A549 (cell line): ENCODE data around the gene EMD. TPM values are rescaled to one million over a fixed set of nuclear protein-coding genes. Genes with fewer than 3 reads are reported as not detected.

Experiments
- ATAC-seq, 2 experiments: fragments of 200-7000 bp in 1 of 2; fragments of >200 bp in 1 of 2; cut with Nextera tagmentation in 1 of 2; cut with Tn5 transposase in 1 of 2; 3 replicates each; pipeline versions ENCODE4 v1.8.0 to v1.9.1; 2018 to 2020; ENCODE audit warnings: mild to moderate bottlenecking in 1 of 2, moderate library complexity in 1 of 2
- CTCF ChIA-PET: fragments of 300-600 bp; sonication (Branson Sonifier 250); formaldehyde crosslinking; extraction: SDS; loops from one replicate; lab custom pipeline; 2021; ENCODE audit warnings: antibody characterized with exemption, inconsistent platforms; lab: Yijun Ruan, JAX
- POLR2A ChIA-PET: fragments of 350-600 bp; formaldehyde crosslinking; extraction: SDS; loops from one replicate; lab custom pipeline; 2021; ENCODE audit warnings: antibody characterized with exemption, inconsistent platforms; lab: Yijun Ruan, JAX
- DNase-seq, 2 experiments: peaks; one replicate each; pipeline versions ENCODE4 v3.0.0 to v3.0.0-alpha.2; 2011 to 2016; ENCODE audit warnings: low read depth in 1 of 2, low spot score in 1 of 2
- FAIRE-seq: peaks from 2 replicates; lab custom pipeline; 2011; peaks lifted over from hg19 to GRCh38; lab: Jason Lieb, UNC
- H3K27ac ChIP-seq, 2 experiments: fragments of >200 bp; sonication (Bioruptor Twin); formaldehyde crosslinking; 3 replicates each; pipeline ENCODE4 v1.5.1; 2016 to 2017
- H3K4me1 ChIP-seq: fragments of >200 bp; sonication (Bioruptor Twin); formaldehyde crosslinking; 3 replicates; pipeline ENCODE4 v1.6.1; 2016
- H3K4me2 ChIP-seq: fragments of >200 bp; sonication (Bioruptor Twin); formaldehyde crosslinking; 3 replicates; pipeline ENCODE4 v1.6.1; 2016
- H3K4me3 ChIP-seq: fragments of >200 bp; sonication (Bioruptor Twin); formaldehyde crosslinking; 3 replicates; pipeline ENCODE4 v1.5.1; 2016
- H3K9me3 ChIP-seq: fragments of >200 bp; sonication (Bioruptor Twin); formaldehyde crosslinking; 3 replicates; pipeline ENCODE4 v1.6.1; 2016
- ATOH8 ChIP-seq: fragments of 250-450 bp; sonication (Bioruptor Pico); IDR thresholded peaks from 2 replicates; pipeline ENCODE4 v1.5.0; 2020; ENCODE audit warnings: low read depth, mild to moderate bottlenecking, moderate library complexity
- ELK1 ChIP-seq: fragments of 150-350 bp; IDR thresholded peaks from 2 replicates; pipeline ENCODE4 v1.6.1; 2014; ENCODE audit warnings: low read depth, mild to moderate bottlenecking, low read length
- ESRRA ChIP-seq: fragments of 150-350 bp; IDR thresholded peaks from 2 replicates; pipeline ENCODE4 v1.6.1; 2014; ENCODE audit warnings: mild to moderate bottlenecking, low read length, borderline replicate concordance
- FOSB ChIP-seq: fragments of 250-450 bp; sonication (Bioruptor Pico); IDR thresholded peaks from 2 replicates; pipeline ENCODE4 v1.5.0; 2020; ENCODE audit warnings: mild to moderate bottlenecking, moderate library complexity
- FOSL2 ChIP-seq, 2 experiments: fragments of 450-650 bp in 1 of 2; fragments of >200 bp in 1 of 2; sonication (Bioruptor Twin) in 1 of 2; formaldehyde crosslinking; IDR thresholded peaks; 2 replicates each; pipeline versions ENCODE4 v1.5.0 to v1.6.1; 2016 to 2020; ENCODE audit warnings: mild to moderate bottlenecking in 1 of 2, moderate library complexity in 1 of 2
- FOXS1 ChIP-seq: fragments of 250-450 bp; sonication (Bioruptor Pico); IDR thresholded peaks from 2 replicates; pipeline ENCODE4 v1.5.0; 2020; ENCODE audit warnings: mild to moderate bottlenecking, moderate library complexity
- HOXA7 ChIP-seq: fragments of 250-450 bp; sonication (Bioruptor Pico); IDR thresholded peaks from 2 replicates; pipeline ENCODE4 v1.5.0; 2020; ENCODE audit warnings: mild to moderate bottlenecking, moderate library complexity
- HOXB5 ChIP-seq: fragments of 250-450 bp; sonication (Bioruptor Pico); IDR thresholded peaks from 2 replicates; pipeline ENCODE4 v1.5.0; 2020; ENCODE audit warnings: mild to moderate bottlenecking, moderate library complexity
- KDM1A ChIP-seq: fragments of 200-600 bp; sonication (generic); IDR thresholded peaks from 2 replicates; pipeline ENCODE4 v1.6.1; 2016; ENCODE audit warnings: low read depth, mild to moderate bottlenecking
- MAX ChIP-seq: IDR thresholded peaks from 2 replicates; pipeline ENCODE4 v1.6.1; 2012
- MAZ ChIP-seq: fragments of 150-350 bp; IDR thresholded peaks from 2 replicates; pipeline ENCODE4 v1.6.1; 2014; ENCODE audit warnings: antibody characterized with exemption, low read depth, low read length, borderline replicate concordance
- PHF8 ChIP-seq: fragments of 200-600 bp; sonication (generic); IDR thresholded peaks from 2 replicates; pipeline ENCODE4 v1.6.1; 2016; ENCODE audit warnings: low read depth, mild to moderate bottlenecking, antibody characterized with exemption, moderate library complexity, borderline replicate concordance
- RAD21 ChIP-seq, 2 experiments: fragments of >200 bp in 1 of 2; sonication (Bioruptor Twin) in 1 of 2; formaldehyde crosslinking in 1 of 2; IDR thresholded peaks in 1 of 2; conservative IDR thresholded peaks in 1 of 2; 2 replicates in 1 of 2; 3 replicates in 1 of 2; pipeline ENCODE4 v1.6.1; 2012 to 2018; ENCODE audit warnings: inconsistent platforms in 1 of 2
- RARB ChIP-seq: fragments of 250-450 bp; sonication (Bioruptor Pico); IDR thresholded peaks from 2 replicates; pipeline ENCODE4 v1.8.0; 2021; ENCODE audit warnings: mild to moderate bottlenecking, moderate library complexity
- RNF2 ChIP-seq: fragments of 200-600 bp; sonication (generic); IDR thresholded peaks from 2 replicates; pipeline ENCODE4 v1.6.1; 2016; ENCODE audit warnings: low read depth, mild to moderate bottlenecking, antibody characterized with exemption, moderate library complexity, borderline replicate concordance
- SREBF2 ChIP-seq: fragments of 450-650 bp; IDR thresholded peaks from 2 replicates; pipeline ENCODE4 v1.6.1; 2014; ENCODE audit warnings: mild to moderate bottlenecking, moderate library complexity
- TFCP2L1 ChIP-seq: fragments of 250-450 bp; sonication (Bioruptor Pico); IDR thresholded peaks from 2 replicates; pipeline ENCODE4 v1.5.0; 2021; ENCODE audit warnings: mild to moderate bottlenecking
- TP53 ChIP-seq: fragments of 250-450 bp; sonication (Bioruptor Pico); IDR thresholded peaks from 2 replicates; pipeline ENCODE4 v1.5.0; 2021; ENCODE audit warnings: mild to moderate bottlenecking, moderate library complexity
- ZFP36 ChIP-seq: fragments of 450-650 bp; IDR thresholded peaks from 2 replicates; pipeline ENCODE4 v1.6.1; 2014; ENCODE audit warnings: borderline replicate concordance; ENCODE audit not compliant: partially characterized antibody
- ZNF302 ChIP-seq: fragments of 250-450 bp; sonication (Bioruptor Pico); IDR thresholded peaks from 2 replicates; pipeline ENCODE4 v1.9.0; 2021; ENCODE audit warnings: inconsistent platforms, mild to moderate bottlenecking, moderate library complexity
- WGBS: methylation state at CpG from one replicate; pipeline ENCODE4 v1.1.6; 2017; ENCODE audit errors: missing lambda C conversion rate; 5-methylcytosine and 5-hydroxymethylcytosine counted together
- polyA plus RNA-seq, 4 experiments: library from polyadenylated mRNA; depleted of rRNA in 3 of 4; stranded (reverse); fragments of >200 nt; fragmentation: RNase III in 1 of 4; extraction: RNeasy Plus Mini Kit Qiagen cat#74134 plus additional on column Dnase treatment in 1 of 4; gene quantifications; 2 replicates in 3 of 4; 3 replicates in 1 of 4; pipeline ENCODE4 v1.2.3, GENCODE V29; 2011 to 2017

EMD gene
- polyA plus RNA-seq, 2 of the 4 experiments (the other 2 are of a cell fraction) = 34.6 to 126 TPM

- Histone ChIP-seq H3K4me1 (no peaks in the 10 kb centered on the region), H3K4me3 (no peak overlapping the region), H3K27ac (no peak overlapping the region), H3K9me3 (no peaks in the 10 kb centered on the region), H3K4me2 (no peak overlapping the region)
- ATAC-seq (peak in 1 of 2 experiments; percentile 15; a peak in 1 of 6 replicates), FAIRE-seq (no peak), DNase-seq (no peak)
- 94% methylated on average over 16 of the region's 19 CpGs for WGBS
- ChIA-PET POLR2A (no interaction called here), CTCF (interaction anchor here (1.3 to 1.4 kb wide), 2 partner anchors 35 to 114 kb away, joined by 3 read pairs; no protein-coding TSS in a partner anchor)
- TF ChIP-seq MAX = no peak
- no peak for TF ChIP-seq HOXB5 (CRISPR knock-in tag)
- TF ChIP-seq TP53 (CRISPR knock-in tag) = no peak
- TF ChIP-seq RARB (CRISPR knock-in tag) = no peak
- no peak for TF ChIP-seq FOXS1
- TF ChIP-seq SREBF2 = no peak
Observed at GRCh38 chrX:154419688-154420401, 40.8 kb downstream of the EMD start.

- WGBS = 92% methylated on average over 2 of the region's 10 CpGs
- no peaks in the 10 kb centered on the region for H3K4me1 ChIP-seq
- ChIA-PET CTCF (interaction anchor here (1.3 to 1.4 kb wide), 2 partner anchors 34 to 114 kb away, joined by 3 read pairs; no protein-coding TSS in a partner anchor), POLR2A (no interaction called here)
- no peak overlapping the region for H3K27ac ChIP-seq
- no peak for FAIRE-seq
- TF ChIP-seq FOSL2 (IDR thresholded peaks at IDR 0.05) = no peak
- no peak for TF ChIP-seq FOSL2 (CRISPR knock-in tag; IDR thresholded peaks at IDR 0.05)
- TF ChIP-seq TP53 (CRISPR knock-in tag) = no peak
- no peak for TF ChIP-seq ATOH8 (CRISPR knock-in tag)
- TF ChIP-seq RNF2 = no peak
- no peak for TF ChIP-seq RARB (CRISPR knock-in tag)
- TF ChIP-seq ZFP36 = no peak
- no peak for TF ChIP-seq SREBF2
- no peak for TF ChIP-seq TFCP2L1 (CRISPR knock-in tag)
- TF ChIP-seq MAZ = no peak
- TF ChIP-seq ZNF302 (CRISPR knock-in tag) = no peak
- TF ChIP-seq HOXB5 (CRISPR knock-in tag) = no peak
- TF ChIP-seq ELK1 = no peak
- TF ChIP-seq KDM1A = no peak
- no peak for TF ChIP-seq ESRRA
- TF ChIP-seq PHF8 = no peak
- no peak for TF ChIP-seq HOXA7 (CRISPR knock-in tag)
- TF ChIP-seq FOSB (CRISPR knock-in tag) = no peak
- TF ChIP-seq RAD21 (conservative IDR thresholded peaks at IDR 0.05 in 1 of 2, IDR thresholded peaks at IDR 0.05 in 1 of 2) = no peak
- H3K9me3 ChIP-seq = no peaks in the 10 kb centered on the region
- no peak overlapping the region for H3K4me3 ChIP-seq
- DNase-seq = no peak
- no peak overlapping the region for H3K4me2 ChIP-seq
- no peak for ATAC-seq
Observed at GRCh38 chrX:154420402-154420756, 41.3 kb downstream of the EMD start.
